Stimulated activated CD8-positive, alpha-beta memory T cell treated with anti-CD3 and anti-CD28 coated beads, Interleukin-4, amount 100 ng/mL, for 1 hour (primary cell): Measurements from ENCODE around the gene THAP7.

Experiments used
- DNase-seq, 2 donors: peaks; one replicate each; pipeline ENCODE4 v3.0.0-alpha.2; 2020; ENCODE audit warnings: low read depth in 2 of 2, low spot score in 1 of 2

Gene THAP7

DNA sequence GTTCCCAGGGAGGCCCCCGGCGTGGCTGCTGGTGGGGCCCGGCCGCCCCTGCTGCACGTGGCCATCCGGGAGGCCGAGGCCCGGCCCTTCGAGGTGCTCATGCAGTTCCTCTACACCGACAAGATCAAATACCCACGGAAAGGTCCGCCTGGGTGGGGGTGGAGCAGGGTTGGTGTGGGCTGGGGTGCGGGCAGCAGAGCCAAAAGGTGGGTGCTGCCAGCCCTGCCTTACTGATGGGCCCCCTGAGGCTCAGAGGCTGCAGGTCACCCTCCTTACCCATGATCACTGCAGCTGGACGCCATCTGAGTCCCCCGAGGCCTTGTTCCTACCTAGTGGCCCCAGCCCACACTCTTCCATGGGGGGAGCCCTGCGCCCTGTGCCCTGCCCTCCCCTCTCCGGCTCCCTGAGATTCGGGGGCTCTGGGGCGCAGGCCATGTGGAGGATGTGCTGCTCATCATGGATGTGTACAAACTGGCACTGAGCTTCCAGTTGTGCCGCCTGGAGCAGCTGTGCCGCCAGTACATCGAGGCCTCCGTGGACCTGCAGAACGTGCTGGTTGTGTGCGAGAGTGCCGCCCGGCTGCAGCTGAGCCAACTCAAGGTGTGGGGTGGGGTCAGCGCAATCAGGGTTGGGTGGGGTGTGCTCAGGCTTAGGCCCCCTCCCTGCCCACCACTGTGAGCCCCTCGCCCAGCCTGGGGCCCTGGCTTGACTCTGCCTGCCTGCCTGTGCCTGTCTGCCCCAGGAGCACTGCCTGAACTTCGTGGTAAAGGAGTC, 7.6 kb downstream of the THAP7 start:
- no peak for DNase-seq

GRCh38 chr22:20993304-20994127, 8.4 kb downstream of the THAP7 start:
- no peak for DNase-seq

- no peak for DNase-seq
Measured at GRCh38 chr22:20992456-20993303, 9.2 kb downstream of the THAP7 start.

- no peak for DNase-seq
Measured at GRCh38 chr22:20992056-20992442, 9.9 kb downstream of the THAP7 start.

DNA sequence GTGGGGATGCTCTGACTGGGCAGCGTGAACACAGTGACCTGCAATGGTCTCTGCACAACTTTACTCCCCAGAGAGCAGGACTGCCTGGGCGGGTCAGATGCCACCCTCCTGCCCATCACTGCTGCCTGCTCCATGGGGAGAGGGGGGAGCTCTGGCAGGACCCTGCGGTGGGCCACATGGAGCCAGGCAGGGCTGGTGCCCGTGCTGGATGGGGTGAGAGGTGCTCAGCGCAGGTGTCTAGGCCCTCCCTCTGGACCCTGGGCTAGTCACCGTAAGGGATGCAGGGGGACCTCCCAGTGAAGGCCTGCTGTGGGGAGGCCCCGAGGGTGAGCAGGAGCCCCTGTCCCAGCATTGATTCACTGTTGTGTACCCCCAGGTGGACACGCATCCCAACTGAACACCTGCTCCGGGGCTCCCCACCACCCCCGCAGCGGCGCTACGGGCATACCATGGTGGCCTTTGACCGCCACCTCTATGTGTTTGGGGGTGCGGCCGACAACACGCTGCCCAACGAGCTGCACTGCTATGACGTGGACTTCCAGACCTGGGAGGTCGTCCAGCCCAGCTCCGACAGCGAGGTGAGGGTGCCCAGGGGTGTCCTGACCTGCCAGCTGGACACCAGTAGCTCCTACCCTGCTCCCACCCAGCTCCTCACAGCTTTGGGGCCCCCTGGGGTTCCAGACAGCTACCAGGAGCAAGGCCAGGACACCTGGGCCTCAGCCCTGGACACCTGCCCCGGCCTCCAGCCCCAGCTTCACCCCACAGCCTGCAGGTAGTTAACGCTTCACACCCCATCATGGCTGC, 10.5 kb downstream of the THAP7 start:
- no peak for DNase-seq

DNA sequence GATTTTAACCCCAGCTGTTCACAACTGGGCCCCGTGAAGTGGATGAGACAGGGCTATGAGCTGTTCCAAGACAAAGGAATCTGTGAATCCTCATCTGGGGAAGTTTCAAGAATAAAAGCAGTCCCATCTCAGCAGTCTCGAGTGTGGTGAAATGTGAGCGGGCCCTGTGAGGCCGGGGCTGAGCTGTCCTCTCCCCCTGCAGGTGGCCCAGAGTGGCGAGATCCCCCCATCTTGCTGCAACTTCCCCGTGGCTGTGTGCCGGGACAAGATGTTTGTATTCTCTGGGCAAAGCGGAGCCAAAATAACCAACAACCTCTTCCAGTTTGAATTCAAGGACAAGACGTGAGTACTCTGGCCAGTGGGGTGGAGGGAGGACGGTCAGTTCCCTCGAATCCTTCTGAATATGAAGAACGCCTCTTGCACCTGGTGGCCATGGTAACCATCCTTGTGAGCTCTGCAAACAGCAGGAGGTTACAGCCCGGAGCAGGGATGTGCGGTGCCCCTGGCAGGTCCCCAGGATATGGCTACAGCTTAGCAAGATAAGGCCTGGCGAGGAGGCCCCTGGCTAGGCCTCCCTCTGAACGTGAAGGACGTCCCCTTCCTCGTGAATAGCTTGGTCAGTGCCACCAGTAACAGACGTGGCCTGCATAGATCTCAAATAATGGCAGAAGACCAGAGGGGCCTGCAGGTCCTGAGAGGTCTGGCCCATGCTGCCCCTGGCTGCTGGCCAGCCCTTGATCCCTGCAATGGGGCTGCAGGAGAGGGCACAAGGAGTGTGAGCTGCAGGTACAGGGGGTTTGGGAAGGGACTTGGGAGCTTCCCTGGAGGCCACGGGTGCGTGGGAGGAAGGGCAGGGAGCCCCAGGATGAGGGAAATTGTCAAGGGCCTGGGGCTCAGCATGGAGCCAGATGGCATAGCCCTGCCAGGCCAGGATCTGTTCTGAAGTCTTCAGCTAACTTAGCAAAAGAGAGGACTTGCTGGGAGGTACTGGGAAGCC, 11.4 kb downstream of the THAP7 start:
- no peak for DNase-seq

- no peak for DNase-seq
Measured at GRCh38 chr22:20989323-20990138, 12.4 kb downstream of the THAP7 start.

- DNase-seq, result no peak
Measured at GRCh38 chr22:20988573-20989322, 13.2 kb downstream of the THAP7 start.

DNA sequence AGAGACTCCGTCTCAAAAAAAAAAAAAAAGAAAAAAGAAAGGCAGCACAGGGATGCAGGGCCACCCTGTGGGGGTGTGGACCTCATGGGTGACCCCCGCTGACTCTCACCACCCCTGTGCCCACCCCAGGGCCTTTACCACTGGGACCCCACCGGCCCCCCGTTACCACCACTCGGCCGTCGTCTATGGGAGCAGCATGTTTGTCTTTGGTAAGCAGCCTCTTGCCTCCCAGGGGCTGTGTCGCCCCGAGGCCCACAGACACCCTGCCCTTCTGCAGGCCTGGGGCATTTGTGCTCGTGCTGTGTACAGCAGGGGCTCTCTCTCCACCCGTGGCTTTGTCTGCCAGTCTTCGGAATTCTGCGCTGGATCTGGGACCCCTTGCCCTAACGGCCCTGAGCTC, 14.5 kb downstream of the THAP7 start:
- no peak for DNase-seq

- no peak for DNase-seq
Measured at GRCh38 chr22:20986365-20986764, 15.6 kb downstream of the THAP7 start.

DNA sequence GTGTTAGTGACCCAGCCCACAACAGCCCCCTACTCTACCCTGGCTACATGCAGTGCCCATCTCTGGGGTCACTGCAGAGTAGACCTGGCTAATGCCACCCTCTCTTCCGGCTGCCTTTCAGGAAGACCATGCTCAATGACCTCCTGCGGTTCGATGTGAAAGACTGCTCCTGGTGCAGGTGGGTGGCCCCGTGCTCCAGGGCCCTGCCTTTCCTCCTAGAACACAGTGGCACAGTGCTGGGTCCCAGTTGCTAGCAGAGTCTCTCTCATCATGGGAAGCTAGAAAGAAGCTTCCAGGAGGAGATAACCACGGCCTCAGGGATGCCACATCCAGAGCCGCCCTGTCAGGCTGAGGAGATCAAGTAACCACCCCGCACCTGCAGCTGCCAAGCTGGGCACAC, 16.2 kb downstream of the THAP7 start:
- no peak for DNase-seq

GRCh38 chr22:20983081-20983771, 18.7 kb downstream of the THAP7 start:
- no peak for DNase-seq

DNA sequence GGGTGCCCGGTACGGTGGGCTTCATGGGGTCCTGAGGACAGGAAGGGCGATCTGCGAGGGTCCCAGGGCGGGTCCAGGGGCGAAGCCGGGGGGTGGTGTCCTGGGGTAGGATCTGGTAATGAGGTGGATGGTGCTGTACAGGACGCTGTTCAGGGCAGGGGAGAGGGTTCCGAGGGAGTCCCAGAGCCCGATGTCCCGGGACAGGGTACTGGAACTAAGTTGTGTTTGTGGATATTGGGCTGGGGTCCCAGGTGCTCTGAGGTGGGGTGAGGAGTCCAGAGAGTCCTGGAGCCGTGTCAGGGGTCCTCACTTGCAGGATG, 19.4 kb downstream of the THAP7 start:
- no peak for DNase-seq

- peak in 1 of 2 donors; percentile 48 for DNase-seq
Measured at GRCh38 chr22:20981787-20982562, 19.9 kb downstream of the THAP7 start, which contains the start of gene LZTR1. Gene LZTR1, plus strand, starts transcription at chr22:20982297. Its CDS starts 75 bp downstream, at chr22:20982372.

- no peak for DNase-seq
Measured at GRCh38 chr22:20980938-20981722, 20.8 kb downstream of the THAP7 start.

GRCh38 chr22:20980523-20980922, 21.4 kb downstream of the THAP7 start:
- DNase-seq, result no peak
